IMR-90 (cell line): Measurements from ENCODE around the gene ERMP1. TPM values are rescaled to one million over a fixed set of nuclear protein-coding genes. Genes with fewer than 3 reads are reported as not detected.

Source experiments
- ATAC-seq: fragments of 200-7000 bp; cut with Tn5 transposase; 2 replicates; pipeline ENCODE4 v1.9.1; 2020; ENCODE audit warnings: low read depth, mild to moderate bottlenecking, moderate library complexity
- BruUV-seq: library from RNA; stranded (reverse); fragments of 400-500 nt; replicated peaks from 2 replicates; lab custom pipeline; 2021; lab: Mats Ljungman, UMichigan
- CTCF ChIA-PET: fragments of 300-600 bp; formaldehyde crosslinking; extraction: SDS; loops from one replicate; lab custom pipeline; 2021; ENCODE audit warnings: antibody characterized with exemption; lab: Yijun Ruan, JAX
- POLR2A ChIA-PET: fragments of 300-600 bp; sonication (Branson Sonifier 250); formaldehyde crosslinking; loops from one replicate; lab custom pipeline; 2022; ENCODE audit warnings: antibody characterized with exemption; ENCODE audit not compliant: unreplicated experiment; lab: Charles Lee
- DNase-seq: peaks from one replicate; pipeline ENCODE4 v3.0.0; 2013
- H2AFZ ChIP-seq: replicated peaks from 2 replicates; pipeline ENCODE3; 2013; ENCODE audit warnings: low read length, mild to moderate bottlenecking; ENCODE audit not compliant: poor library complexity
- H2AK5ac ChIP-seq: 2 replicates; pipeline ENCODE4 v1.6.1; 2013; ENCODE audit warnings: low read depth, low read length, inconsistent platforms
- H2AK9ac ChIP-seq: replicated peaks from 2 replicates; pipeline ENCODE3; 2013; ENCODE audit warnings: mild to moderate bottlenecking, low read depth, low read length, moderate library complexity; ENCODE audit not compliant: poor library complexity
- H2BK120ac ChIP-seq: 2 replicates; pipeline ENCODE4 v1.6.1; 2013; ENCODE audit warnings: low read depth, low read length, inconsistent platforms
- H2BK15ac ChIP-seq: 3 replicates; pipeline ENCODE4 v1.6.1; 2013; ENCODE audit warnings: low read depth, low read length, inconsistent platforms
- H2BK20ac ChIP-seq: 2 replicates; pipeline ENCODE4 v1.6.1; 2013; ENCODE audit warnings: low read depth, mild to moderate bottlenecking, inconsistent platforms, low read length, moderate library complexity
- H2BK5ac ChIP-seq: 2 replicates; pipeline ENCODE4 v1.6.1; 2013; ENCODE audit warnings: mild to moderate bottlenecking, low read depth, low read length, inconsistent platforms; ENCODE audit not compliant: poor library complexity, severe bottlenecking
- H3K14ac ChIP-seq: replicated peaks from 2 replicates; pipeline ENCODE4 v1.6.1; 2013; ENCODE audit warnings: low read depth, low read length, inconsistent platforms
- H3K18ac ChIP-seq: 2 replicates; pipeline ENCODE4 v1.6.1; 2013; ENCODE audit warnings: low read depth, low read length, control low read depth
- H3K23ac ChIP-seq: 2 replicates; pipeline ENCODE4 v1.6.1; 2013; ENCODE audit warnings: low read depth, low read length, inconsistent platforms
- H3K27ac ChIP-seq: 2 replicates; pipeline ENCODE4 v1.5.1; 2013; ENCODE audit warnings: mild to moderate bottlenecking, control low read depth, low read length; ENCODE audit not compliant: insufficient read depth
- H3K27me3 ChIP-seq: 2 replicates; pipeline ENCODE4 v1.6.1; 2013; ENCODE audit warnings: low read length; ENCODE audit not compliant: control insufficient read depth, insufficient read depth
- H3K36me3 ChIP-seq: 2 replicates; pipeline ENCODE4 v1.6.1; 2013; ENCODE audit warnings: low read length, mixed read lengths; ENCODE audit not compliant: control insufficient read depth, insufficient read depth
- H3K4ac ChIP-seq: 2 replicates; pipeline ENCODE4 v1.6.1; 2013; ENCODE audit warnings: low read depth, low read length, inconsistent platforms
- H3K4me1 ChIP-seq: 2 replicates; pipeline ENCODE4 v1.6.1; 2013; ENCODE audit warnings: low read length, mixed read lengths; ENCODE audit not compliant: control insufficient read depth, insufficient read depth
- H3K4me2 ChIP-seq: 2 replicates; pipeline ENCODE4 v1.6.1; 2013; ENCODE audit warnings: low read depth, mild to moderate bottlenecking, control low read depth, low read length, moderate library complexity
- H3K4me3 ChIP-seq: 2 replicates; pipeline ENCODE4 v1.5.1; 2013; ENCODE audit warnings: low read depth, mild to moderate bottlenecking, control low read depth, low read length, moderate library complexity; ENCODE audit not compliant: insufficient read depth
- H3K56ac ChIP-seq: 2 replicates; pipeline ENCODE4 v1.6.1; 2013; ENCODE audit warnings: low read length, inconsistent platforms; ENCODE audit not compliant: insufficient read depth; ENCODE audit errors: extremely low read depth
- H3K79me1 ChIP-seq, 2 experiments: 2 replicates each; pipeline ENCODE4 v1.6.1; 2013; ENCODE audit warnings: low read length in 2 of 2, inconsistent platforms in 1 of 2, low read depth in 1 of 2
- H3K9ac ChIP-seq: 2 replicates; pipeline ENCODE4 v1.6.1; 2013; ENCODE audit warnings: low read depth, low read length, control low read depth
- H3K9me1 ChIP-seq: 2 replicates; pipeline ENCODE4 v1.6.1; 2013; ENCODE audit warnings: low read length, inconsistent platforms; ENCODE audit not compliant: insufficient read depth
- H3K9me3 ChIP-seq: 2 replicates; pipeline ENCODE4 v1.6.1; 2013; ENCODE audit warnings: low read length; ENCODE audit not compliant: control insufficient read depth, insufficient read depth
- H4K20me1 ChIP-seq: 2 replicates; pipeline ENCODE4 v1.6.1; 2013; ENCODE audit warnings: low read length, inconsistent platforms; ENCODE audit not compliant: insufficient read depth
- H4K5ac ChIP-seq: 2 replicates; pipeline ENCODE4 v1.6.1; 2013; ENCODE audit warnings: mild to moderate bottlenecking, low read depth, low read length, control low read depth
- H4K8ac ChIP-seq, 2 experiments: 2 replicates each; pipeline ENCODE4 v1.6.1; 2013; ENCODE audit warnings: low read depth in 2 of 2, low read length in 2 of 2, control low read depth in 1 of 2, inconsistent platforms in 1 of 2
- H4K91ac ChIP-seq: 2 replicates; pipeline ENCODE4 v1.6.1; 2013; ENCODE audit warnings: low read depth, low read length, inconsistent platforms; ENCODE audit not compliant: insufficient read depth
- CEBPB ChIP-seq: IDR thresholded peaks from 2 replicates; pipeline ENCODE4 v1.6.1; 2012; ENCODE audit warnings: low read depth, low read length, improper control_type of control experiment
- CHD1 ChIP-seq: IDR thresholded peaks from 2 replicates; pipeline ENCODE4 v1.6.1; 2012; ENCODE audit warnings: low read depth, low read length, improper control_type of control experiment
- CTCF ChIP-seq: conservative IDR thresholded peaks from 2 replicates; pipeline ENCODE4 v1.5.1; 2012; ENCODE audit warnings: mild to moderate bottlenecking, low read depth, low read length, improper control_type of control experiment
- ELK1 ChIP-seq: fragments of 150-350 bp; IDR thresholded peaks from 2 replicates; pipeline ENCODE4 v1.6.1; 2016; ENCODE audit warnings: low read depth, mild to moderate bottlenecking, low read length, moderate library complexity, borderline replicate concordance
- FOS ChIP-seq: fragments of 150-350 bp; IDR thresholded peaks from 2 replicates; pipeline ENCODE4 v1.6.1; 2016; ENCODE audit warnings: low read depth, low read length
- MAZ ChIP-seq: IDR thresholded peaks from 2 replicates; pipeline ENCODE4 v1.6.1; 2012; ENCODE audit warnings: low read depth, mild to moderate bottlenecking, low read length, improper control_type of control experiment, moderate library complexity, borderline replicate concordance
- POLR2A ChIP-seq: IDR thresholded peaks from 2 replicates; pipeline ENCODE4 v1.6.1; 2012; ENCODE audit warnings: mild to moderate bottlenecking, low read depth, low read length
- RCOR1 ChIP-seq: IDR thresholded peaks from 2 replicates; pipeline ENCODE4 v1.6.1; 2012; ENCODE audit warnings: mild to moderate bottlenecking, low read length, improper control_type of control experiment; ENCODE audit not compliant: insufficient replicate concordance
- RFX5 ChIP-seq: IDR thresholded peaks from 2 replicates; pipeline ENCODE4 v1.8.0; 2012; ENCODE audit warnings: low read depth, mild to moderate bottlenecking, low read length, moderate library complexity
- WGBS, 2 experiments: methylation state at CpG; one replicate each; pipeline versions ENCODE4 v1.1.5 to v1.1.7; 2013; ENCODE audit warnings: missing lambda C conversion rate in 2 of 2; ENCODE audit not compliant: insufficient read length in 1 of 2; ENCODE audit errors: extremely low coverage in 2 of 2; 5-methylcytosine and 5-hydroxymethylcytosine counted together
- dilution Hi-C: fragments of 300-500 bp; cut with HindIII; formaldehyde crosslinking; loops from one replicate; pipeline ENCODE4 v1.14.3; 2018; ENCODE audit warnings: low sequenced_read_pairs; ENCODE audit not compliant: unreplicated experiment
- in situ Hi-C: fragments of 300-500 bp; cut with MboI; formaldehyde crosslinking; loops from 3 replicates; pipeline ENCODE4 v1.14.3; 2019; ENCODE audit warnings: low sequenced_read_pairs, inconsistent platforms, mixed read lengths
- intact Hi-C: fragments of 100-400 bp; cut with micrococcal nuclease; formaldehyde crosslinking; loops from 2 replicates; pipeline ENCODE4 v1.10.0; 2022
- polyA plus RNA-seq, 3 experiments: library from polyadenylated mRNA; depleted of rRNA; stranded (reverse); fragments of >200 nt; gene quantifications; 2 replicates each; pipeline ENCODE4 v1.2.3, GENCODE V29; 2012; ENCODE audit warnings: low replicate concordance in 1 of 3
- total RNA-seq: library from RNA; depleted of rRNA; stranded (reverse); fragments of >200 nt; gene quantifications from 2 replicates; pipeline ENCODE4 v1.2.3, GENCODE V29; 2012

ERMP1 gene
- total and polyA plus RNA-seq, 2 of the 4 experiments (the other 2 are of a cell fraction) = 2.2 to 4.7 TPM

GRCh38 chr9:5864446-5864845, 31.5 kb upstream of the ERMP1 start:
- Histone ChIP-seq H3K27ac (no peak overlapping the region), H4K20me1 (no peaks in the 10 kb centered on the region), H2BK120ac (no peak overlapping the region), H4K5ac (no peak overlapping the region), H3K23ac (no peak overlapping the region), H3K4me1 (no peaks in the 10 kb centered on the region), H2AK5ac (no peak overlapping the region), H2AFZ (no peak overlapping the region), H3K27me3 (no peaks in the 10 kb centered on the region; the same call in 1 of the 2 replicates), H3K4me3 (no peak overlapping the region), H3K4ac (no peak overlapping the region), H3K9me3 (no peaks in the 10 kb centered on the region), H4K91ac (no peak overlapping the region), H3K56ac (no peak overlapping the region), H3K36me3 (no peaks in the 10 kb centered on the region), H4K8ac (no peak overlapping the region), H3K79me1 (no peaks in the 10 kb centered on the region), H2BK15ac (no peak overlapping the region), H3K9ac (no peak overlapping the region), H2BK5ac (no peak overlapping the region), H3K18ac (no peak overlapping the region), H3K14ac (no peak overlapping the region), H2BK20ac (no peak overlapping the region), H3K9me1 (no peaks in the 10 kb centered on the region; the same call in 1 of the 2 replicates), H3K4me2 (no peak overlapping the region), H2AK9ac (no peak overlapping the region)
- intact Hi-C loops = no loop called here
- no peak for DNase-seq
- POLR2A ChIA-PET = interaction anchor here (0.6 kb wide), 1 partner anchor 10 kb away, joined by 4 read pairs; no protein-coding TSS in a partner anchor
- ATAC-seq = no peak
- dilution Hi-C loops = no loop called here
- TF ChIP-seq FOS (no peak), POLR2A (no peak), MAZ (no peak), CHD1 (no peak), RFX5 (no peak), ELK1 (no peak), RCOR1 (no peak), CTCF (no peak), CEBPB (no peak)
- no CpG with 5 or more reads among the region's 4 CpGs for WGBS, 2 experiments
- no TSS peak for BruUV-seq
- in situ Hi-C loops = no loop called here
- CTCF ChIA-PET = interaction anchor here (0.5 to 0.9 kb wide), 2 partner anchors 19 to 995 kb away, joined by 4 to 5 read pairs; no protein-coding TSS in a partner anchor
